Epithelial cell of proximal tubule (primary cell): Measurements from ENCODE around the gene XRCC4. TPM values are rescaled to one million over a fixed set of nuclear protein-coding genes. Genes with fewer than 3 reads are reported as not detected.

ENCODE experiments used
- DNase-seq: peaks from one replicate; pipeline ENCODE4 v3.0.0-alpha.2; 2011; ENCODE audit warnings: low read depth
- H3K4me3 ChIP-seq: 2 replicates; pipeline ENCODE4 v1.5.1; 2011; ENCODE audit warnings: low read depth, mild to moderate bottlenecking, low read length
- CTCF ChIP-seq: conservative IDR thresholded peaks from 2 replicates; pipeline ENCODE4 v1.5.1; 2012; ENCODE audit warnings: low read depth, mild to moderate bottlenecking, low read length
- total RNA-seq: library from RNA; depleted of rRNA; stranded (reverse); fragments of >200 nt; gene quantifications from 2 replicates; pipeline ENCODE4 v1.2.3, GENCODE V29; 2015

XRCC4 gene
- total RNA-seq, 1 donor from 2014 or later, result 16.4 TPM

- no peak for DNase-seq
- no peak overlapping the region for H3K4me3 ChIP-seq
- TF ChIP-seq CTCF, result no peak
These were observed 92.4 kb downstream of the XRCC4 start for GRCh38 chr5:83169571-83170337.

GRCh38 chr5:83172011-83172410 is 94.7 kb downstream of the XRCC4 start:
- TF ChIP-seq CTCF, result no peak
- no peak for DNase-seq
- H3K4me3 ChIP-seq, result no peak overlapping the region

- no peak for TF ChIP-seq CTCF
- no peak for DNase-seq
- H3K4me3 ChIP-seq, result no peak overlapping the region
These were observed 95.3 kb downstream of the XRCC4 start for GRCh38 chr5:83172655-83173054.

- H3K4me3 ChIP-seq, result no peak overlapping the region
- TF ChIP-seq CTCF, result no peak
- DNase-seq, result no peak
These were observed 96.5 kb downstream of the XRCC4 start for GRCh38 chr5:83173826-83174225.

- no peak for TF ChIP-seq CTCF
- no peak overlapping the region for H3K4me3 ChIP-seq
- no peak for DNase-seq
These were observed 100.5 kb downstream of the XRCC4 start for GRCh38 chr5:83177803-83178202.

- no peak for TF ChIP-seq CTCF
- DNase-seq, result no peak
These were observed 102.6 kb downstream of the XRCC4 start for GRCh38 chr5:83179966-83180365.

GRCh38 chr5:83184534-83184933 is 107.2 kb downstream of the XRCC4 start:
- no peak overlapping the region for H3K4me3 ChIP-seq
- TF ChIP-seq CTCF, result no peak
- no peak for DNase-seq

More at GRCh38 chr5:83179966-83180365, 102.6 kb downstream of the XRCC4 start:
- no peak overlapping the region for H3K4me3 ChIP-seq
